GM04503 (cell line): ENCODE measurements around the gene PPM1M.

ENCODE experiments used
- DNase-seq: peaks from one replicate; pipeline ENCODE4 v3.0.0-alpha.2; 2012; ENCODE audit warnings: low read depth

PPM1M gene

GRCh38 chr3:52230889-52231499 lies 14.6 kb upstream of the PPM1M start:
- no peak for DNase-seq

DNA sequence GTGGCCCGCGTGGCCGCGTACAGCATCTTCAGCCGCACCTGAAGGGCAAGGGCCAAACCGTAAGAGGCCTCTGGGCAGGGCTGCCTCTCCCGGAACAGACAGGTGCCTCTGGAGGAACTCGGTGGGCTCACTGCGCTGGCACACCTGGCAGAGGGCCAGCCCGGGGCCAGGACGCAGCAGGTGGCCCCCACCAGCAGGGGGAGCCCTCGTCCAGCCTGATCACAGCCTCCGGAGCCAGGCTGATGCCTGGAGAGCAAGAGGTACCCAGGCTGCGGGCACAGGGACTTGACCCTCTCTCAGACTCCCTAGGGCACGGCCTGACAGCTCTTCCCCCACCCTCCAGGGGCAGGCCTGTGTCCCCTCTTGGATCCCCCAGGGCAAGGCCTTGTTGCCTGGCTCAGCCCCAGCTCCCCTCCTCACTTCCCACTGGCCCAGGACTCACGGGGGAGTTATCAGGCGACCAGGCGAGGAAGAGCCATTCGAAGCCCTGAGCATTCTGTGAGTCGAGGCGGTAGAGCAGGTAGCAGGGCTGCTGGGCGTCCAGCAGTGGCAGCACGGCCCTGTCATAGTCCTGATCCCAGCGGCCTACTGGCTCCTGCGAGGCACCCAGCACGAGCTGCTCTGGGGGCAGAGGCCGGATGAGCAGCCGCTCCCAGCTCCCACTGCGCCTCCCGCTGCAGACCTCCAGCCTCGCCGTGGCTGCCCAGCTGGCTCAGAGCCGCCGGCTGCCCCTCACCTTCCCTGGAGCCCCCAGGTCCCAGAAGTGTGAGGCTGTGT lies 13.9 kb upstream of the PPM1M start:
- DNase-seq = no peak

DNA sequence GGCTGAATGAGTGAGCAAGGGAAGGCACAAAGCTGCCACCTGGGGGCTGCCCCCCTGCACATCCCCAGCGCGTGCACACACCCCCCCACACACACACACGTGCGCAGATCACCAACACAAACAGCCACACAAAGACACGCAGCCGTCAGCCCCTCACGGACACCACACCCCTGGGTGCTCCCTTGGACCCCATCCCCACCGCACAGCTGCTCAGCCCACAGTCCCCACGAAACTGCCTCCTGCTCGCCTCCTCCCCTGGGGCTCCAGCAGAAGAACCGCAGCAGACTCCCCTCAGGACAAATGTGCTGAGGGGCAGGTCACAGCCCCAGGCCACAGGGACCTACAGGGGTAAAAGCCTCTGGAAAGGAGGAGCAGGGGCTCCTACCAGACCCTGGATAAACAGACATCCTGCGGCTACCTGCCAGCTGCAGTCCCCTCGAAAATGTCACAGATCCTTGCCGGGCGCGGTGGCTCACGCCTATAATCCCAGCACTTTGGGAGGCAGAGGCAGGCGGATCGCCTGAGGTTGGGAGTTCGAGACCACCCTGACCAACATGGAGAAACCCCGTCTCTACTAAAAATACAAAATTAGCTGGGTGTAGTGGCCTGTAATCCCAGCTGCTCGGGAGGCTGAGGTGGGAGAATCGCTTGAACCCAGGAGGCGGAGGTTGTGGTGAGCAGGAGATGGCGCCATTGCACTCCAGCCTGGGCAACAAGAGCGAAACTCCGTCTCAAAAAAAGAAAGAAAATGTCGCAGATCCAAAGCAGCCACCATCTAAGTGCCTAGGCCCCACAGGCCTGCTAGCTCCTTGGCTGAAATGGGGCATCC lies 13.1 kb upstream of the PPM1M start:
- DNase-seq = no peak

DNA sequence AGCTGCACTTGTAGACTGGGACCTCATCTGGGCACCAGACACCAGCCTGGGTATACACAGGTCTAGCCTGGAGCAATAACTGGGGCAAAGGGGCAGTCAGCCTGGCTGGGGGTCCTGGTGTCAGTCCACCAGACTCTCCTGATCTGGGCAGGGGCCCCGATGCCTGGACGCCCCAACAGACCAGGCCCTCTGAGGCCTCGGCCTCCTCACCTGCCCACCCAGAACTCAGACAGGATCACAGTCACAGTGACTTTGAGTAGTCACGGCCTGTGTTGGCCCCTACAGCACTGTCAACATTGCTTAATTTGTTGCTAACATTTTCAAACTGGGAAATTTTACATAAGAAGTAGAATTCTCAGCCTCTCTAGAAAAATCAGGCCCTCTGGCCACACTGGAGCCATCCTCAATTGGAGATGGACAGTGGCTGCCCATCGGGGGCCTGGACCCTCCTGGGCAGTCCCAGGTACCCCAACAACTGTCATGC lies 12.4 kb upstream of the PPM1M start:
- DNase-seq = no peak

DNA sequence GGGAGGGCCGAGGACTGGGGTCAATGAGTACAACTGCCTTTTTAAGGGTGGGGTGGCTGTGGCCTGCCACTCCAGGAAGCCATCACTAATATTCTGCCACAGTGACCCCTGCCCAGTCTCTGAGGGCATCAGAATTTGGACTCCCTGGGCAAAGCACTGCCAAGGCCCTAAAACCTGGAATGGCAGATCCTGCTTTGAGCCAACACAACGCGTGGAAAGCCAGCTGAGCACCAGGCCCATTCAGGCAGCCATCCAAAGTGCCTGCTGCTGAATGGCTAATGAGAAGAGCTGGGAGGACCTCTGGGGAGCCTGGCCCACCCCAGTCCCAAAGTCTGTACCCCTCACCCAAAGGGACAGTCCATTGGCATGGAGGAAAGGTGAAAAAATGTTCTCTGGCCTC lies 11.6 kb upstream of the PPM1M start:
- DNase-seq = no peak

DNA sequence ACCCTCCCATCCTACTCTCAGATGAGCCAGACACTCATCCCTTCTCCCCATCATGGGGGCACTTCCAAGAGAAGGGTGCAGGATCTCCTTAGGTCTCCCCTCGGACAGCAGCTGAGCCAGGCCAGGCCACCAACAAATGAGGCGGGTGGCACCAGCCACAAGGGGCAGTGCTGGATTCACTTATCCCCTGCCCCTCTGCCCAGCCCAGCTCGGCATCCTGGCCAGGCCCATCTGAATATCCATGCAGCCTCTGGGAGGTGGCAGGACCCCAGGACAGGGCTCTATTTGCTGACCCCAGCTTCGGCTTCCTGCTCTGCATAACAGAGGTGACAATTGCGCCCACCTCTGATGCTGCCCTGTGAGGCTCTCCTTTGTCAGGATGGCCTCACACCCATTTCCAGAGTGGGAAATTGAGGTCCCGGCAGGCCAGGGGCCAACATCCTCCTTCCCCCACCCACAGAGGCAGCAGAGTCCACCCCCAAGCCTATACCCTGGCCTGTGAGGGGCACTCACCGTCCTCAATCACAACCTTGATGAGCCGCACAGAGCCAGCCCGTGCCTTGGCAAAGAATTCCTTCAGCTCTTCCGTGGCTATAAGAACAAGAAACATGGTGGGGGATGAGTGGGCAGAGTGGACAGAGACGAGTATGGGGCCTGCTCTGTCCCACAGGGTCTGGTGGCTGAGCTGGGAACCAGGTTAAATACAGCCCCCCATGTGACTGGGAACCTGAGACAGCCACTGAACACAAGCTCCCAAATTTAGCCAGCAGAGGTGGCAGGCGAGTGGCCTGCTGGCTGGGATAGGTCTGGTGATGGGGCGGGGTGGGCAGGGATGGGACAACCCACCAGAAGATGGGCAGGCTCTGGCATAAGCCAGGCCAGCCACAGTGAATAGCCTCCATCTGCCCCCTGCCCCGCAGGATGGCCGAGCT lies 10.8 kb upstream of the PPM1M start:
- DNase-seq = no peak

GRCh38 chr3:52236424-52236886 lies 9.1 kb upstream of the PPM1M start:
- DNase-seq = no peak

- peak; percentile 67 for DNase-seq
These were observed 8.4 kb upstream of the PPM1M start for GRCh38 chr3:52237006-52237656.

DNA sequence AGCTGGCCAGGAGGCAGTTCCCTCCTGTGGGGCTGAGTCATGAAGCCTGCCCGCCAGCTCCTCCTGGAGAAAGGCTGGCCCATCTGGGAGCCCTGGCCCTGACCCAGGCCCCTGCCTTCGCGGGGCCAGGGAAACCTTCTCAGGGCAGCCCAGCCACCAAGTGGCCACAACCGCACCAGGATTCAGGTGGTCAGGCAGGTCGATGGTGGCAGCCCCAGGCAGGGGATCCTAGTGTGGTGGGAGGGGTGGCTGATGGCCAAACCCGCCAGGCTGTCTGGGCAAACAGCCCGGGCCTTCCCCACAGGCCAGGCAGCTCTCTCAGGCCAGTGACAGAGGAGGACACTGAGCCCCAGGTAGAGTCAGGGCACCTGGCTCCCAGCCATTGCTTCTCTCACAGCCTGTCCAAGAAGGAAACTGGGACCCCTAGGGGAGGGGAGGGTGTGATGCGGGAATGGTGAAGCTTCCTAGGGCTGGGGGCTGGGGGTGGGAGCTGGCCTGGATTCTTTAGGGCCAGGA lies 7.8 kb upstream of the PPM1M start:
- no peak for DNase-seq

DNA sequence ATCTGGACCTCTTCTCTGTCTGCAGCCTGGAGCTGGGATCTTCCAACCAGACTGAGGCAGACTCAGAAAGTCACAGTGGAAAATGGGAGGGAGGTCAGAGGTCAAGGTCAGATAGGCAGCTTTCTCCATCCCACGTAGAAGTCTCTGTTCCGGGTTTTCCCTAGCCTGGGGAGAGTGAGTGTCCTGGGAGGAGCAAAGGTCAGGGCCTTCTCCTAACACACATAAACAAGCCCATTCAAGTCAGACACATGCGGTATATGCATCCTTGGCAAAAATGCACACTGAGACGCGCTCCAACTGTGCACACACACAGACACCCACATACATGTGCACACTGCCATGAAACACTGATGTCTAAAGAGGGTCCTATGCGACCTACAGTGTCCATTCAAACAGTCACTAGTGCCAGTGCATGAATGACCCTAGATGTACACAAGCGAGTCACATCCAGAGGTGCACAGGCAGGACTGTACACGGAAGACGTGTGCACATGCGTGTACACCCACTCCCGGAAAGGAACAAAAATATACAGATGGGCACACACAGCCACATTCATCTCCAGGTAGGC lies 7.3 kb upstream of the PPM1M start:
- DNase-seq = no peak

DNA sequence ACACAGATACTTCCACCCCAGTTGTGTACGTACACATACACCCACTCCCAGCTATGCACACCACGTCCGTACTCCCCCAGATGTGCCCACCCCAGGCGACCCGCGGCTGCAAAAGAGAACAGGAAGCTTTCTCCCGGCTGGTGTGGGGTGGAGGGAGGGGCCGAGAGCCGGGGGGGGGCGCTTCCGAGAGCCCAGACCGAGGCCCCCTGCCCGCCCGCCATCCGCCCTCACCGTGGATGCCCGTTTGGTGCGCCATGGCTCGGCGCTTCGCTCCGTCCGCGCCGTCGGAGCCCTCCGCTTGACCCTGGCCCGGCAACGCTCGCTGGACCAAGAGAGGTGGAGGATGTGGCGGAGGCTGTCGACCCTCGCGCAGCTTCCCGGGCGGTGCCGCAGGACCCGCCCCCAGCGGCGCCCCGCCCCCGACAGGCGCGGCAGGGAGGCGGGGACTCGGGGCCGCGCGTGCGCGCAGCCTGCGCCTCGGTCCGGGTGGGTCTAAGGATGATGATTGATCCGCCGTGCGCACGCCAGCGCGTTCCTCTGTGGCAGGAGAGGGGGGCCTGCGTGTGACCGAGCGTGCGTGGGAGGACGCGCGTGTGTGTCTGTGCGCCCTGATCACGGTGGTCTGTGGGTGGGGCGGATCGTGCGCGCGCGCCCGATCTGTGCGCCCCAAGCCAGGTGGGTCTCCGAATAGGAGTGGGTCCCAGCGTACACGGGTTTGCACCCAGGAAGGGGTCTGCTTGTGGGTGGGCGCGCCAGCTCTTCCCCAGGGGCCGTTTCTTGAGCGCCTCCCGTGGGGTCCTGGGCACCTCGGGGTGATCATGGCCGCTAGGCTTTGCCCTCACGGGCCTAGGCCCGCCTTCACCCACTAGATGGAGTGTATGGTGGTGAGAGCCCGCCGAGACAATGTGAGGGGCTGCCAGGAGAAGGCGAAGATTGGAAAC lies 6.5 kb upstream of the PPM1M start, which contains the start of gene TWF2:
Gene TWF2, minus strand, starts transcription at position 398 of the 941 bp plus-strand sequence. Its CDS starts 142 bp downstream, at position 256.
- no peak for DNase-seq

DNA sequence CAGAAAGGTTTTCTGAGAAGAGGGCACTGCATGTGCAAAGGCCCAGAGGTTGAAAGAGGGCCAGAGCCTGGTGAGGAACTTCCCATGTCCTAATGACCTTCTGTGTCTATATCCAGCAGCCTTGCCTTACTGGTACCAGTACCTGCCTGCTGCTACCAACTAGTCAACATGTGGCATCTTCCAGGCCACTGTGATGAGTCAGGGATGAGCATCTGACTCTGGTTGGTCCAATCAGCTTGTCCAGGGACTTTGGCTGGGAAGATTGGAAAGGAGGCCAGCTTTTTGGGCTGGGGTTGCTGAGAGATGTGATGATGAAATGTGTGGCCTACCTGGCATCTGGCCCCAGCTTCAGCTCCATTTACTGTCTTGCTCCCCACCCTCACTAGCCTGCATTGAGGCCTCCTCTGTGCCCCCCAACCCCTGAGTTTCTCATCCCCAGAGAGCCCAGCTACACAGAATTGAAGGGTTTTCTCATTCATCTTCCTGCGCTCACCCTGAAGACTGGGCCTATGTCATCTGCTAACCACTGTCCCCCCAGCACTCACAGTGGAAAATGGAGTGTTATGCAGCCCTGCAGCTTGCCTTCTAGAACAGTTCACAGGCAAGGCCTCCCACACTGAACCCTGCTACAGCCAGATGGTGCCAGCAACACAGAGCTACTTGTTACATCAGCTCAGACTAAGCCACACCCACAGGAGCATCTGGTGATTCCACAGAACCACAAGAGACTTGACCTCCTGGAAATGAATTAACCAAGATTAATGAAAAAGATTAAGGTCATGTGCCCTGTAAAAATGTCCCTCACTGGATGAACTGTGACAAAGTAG lies 5.3 kb upstream of the PPM1M start:
- peak; percentile 89 for DNase-seq

DNA sequence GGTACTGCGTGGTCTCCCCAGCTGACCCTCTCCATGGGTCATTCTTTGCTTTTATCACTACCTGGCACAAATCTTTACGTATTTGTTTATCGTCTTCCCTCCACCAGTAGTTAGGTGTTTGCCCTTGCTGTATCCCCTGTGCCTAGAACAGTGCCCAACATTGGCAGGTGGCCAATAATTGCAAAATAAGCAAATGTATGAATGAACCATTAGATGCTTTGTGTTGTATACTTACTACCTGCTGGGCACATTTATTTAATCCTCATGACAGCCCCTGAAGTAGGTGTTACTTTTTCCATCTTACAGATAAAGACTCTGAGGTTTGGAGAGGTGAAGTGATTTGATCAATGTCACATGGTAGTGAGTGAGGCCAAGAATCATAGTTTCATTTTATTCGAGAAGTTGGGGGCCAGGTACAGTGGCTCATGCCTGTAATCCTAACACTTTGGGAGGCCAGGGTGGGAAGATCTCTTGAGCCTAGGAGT lies 4.6 kb upstream of the PPM1M start:
- no peak for DNase-seq

GRCh38 chr3:52242039-52242438 lies 3.5 kb upstream of the PPM1M start:
- no peak for DNase-seq

DNA sequence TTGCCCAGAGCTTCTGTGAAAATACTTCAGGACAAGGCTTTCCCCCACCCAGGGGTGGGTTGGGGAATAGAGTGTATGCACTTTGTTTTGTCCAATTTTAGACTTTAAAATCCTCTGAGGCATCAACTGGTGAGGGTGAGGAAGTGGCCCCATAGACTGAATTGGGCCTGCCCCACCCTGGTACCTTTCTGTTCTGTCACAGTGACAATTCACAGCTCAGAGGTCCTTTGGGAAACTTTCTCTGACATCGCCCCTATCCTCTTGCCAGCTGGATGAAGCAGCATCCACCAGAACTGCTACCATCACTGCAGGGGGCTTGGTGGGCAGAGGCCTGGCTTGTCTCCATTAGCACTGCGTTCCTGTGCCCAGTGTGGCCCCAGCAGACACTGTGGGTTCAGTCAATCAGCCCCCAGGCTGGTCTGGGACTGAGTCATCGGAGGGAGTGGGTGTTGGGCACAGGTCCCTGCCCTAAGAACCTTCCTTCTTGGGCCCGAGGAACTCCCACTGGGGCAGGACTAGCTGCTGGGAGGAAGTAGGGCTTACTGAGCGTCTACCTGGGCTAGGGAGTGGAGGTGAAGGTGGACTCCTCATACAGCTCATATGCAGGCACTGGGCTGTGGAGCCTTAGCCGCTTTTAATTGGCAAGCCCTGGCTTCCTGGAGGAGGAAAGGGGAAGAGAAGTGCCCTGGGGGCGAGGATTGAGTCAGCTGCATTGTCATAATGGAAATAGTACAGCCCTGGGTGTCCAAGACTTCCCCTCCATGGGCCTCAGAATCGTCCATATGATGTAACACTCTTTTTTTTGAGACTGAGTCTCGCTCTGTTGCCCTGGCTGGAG lies 1.5 kb upstream of the PPM1M start:
- no peak for DNase-seq

- no peak for DNase-seq
These were observed 683 bp downstream of the PPM1M start for GRCh38 chr3:52246264-52246620.

DNA sequence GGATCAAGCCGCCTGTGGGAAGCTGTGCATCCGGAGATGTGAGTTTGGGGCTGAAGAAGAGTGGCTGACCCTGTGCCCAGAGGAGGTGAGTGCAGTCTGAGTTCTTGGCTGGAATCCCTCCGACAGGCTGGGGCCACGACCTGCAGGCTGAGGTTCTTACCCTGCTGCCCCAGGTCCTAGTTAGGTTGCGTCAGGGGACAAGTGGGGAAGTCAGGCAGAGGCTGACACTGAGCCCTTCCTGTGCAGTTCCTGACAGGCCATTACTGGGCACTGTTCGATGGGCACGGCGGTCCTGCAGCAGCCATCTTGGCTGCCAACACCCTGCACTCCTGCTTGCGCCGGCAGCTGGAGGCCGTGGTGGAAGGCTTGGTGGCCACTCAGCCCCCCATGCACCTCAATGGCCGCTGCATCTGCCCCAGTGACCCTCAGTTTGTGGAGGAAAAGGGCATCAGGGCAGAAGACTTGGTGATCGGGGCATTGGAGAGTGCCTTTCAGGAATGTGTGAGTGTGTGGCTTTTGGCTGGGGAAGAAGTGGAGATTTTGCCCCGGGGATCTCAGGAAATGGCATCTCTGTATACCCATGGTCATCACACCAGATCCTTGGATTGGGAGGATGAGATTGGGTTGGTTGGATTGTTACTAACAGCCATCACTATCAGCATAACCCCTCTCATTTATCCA lies 1.3 kb downstream of the PPM1M start:
- DNase-seq = no peak
